B cell (primary cell): ENCODE results near the gene SP100.

ENCODE experiments used
- EZH2 ChIP-seq: IDR thresholded peaks from 2 replicates; pipeline ENCODE4 v1.6.1; 2012; ENCODE audit warnings: borderline replicate concordance, low read depth, mild to moderate bottlenecking, moderate library complexity, low read length; ENCODE audit not compliant: insufficient read depth, poor library complexity, severe bottlenecking
- TF ChIP-seq, protein P1 (sequence below): fragments of 200-600 bp; IDR thresholded peaks from one replicate; pipeline ENCODE4 v1.8.0; 2022; ENCODE audit warnings: antibody characterized with exemption, mild to moderate bottlenecking

GRCh38 chr2:230430957-230431910 is 15.2 kb downstream of the SP100 start:
- TF ChIP-seq, protein P1, sequence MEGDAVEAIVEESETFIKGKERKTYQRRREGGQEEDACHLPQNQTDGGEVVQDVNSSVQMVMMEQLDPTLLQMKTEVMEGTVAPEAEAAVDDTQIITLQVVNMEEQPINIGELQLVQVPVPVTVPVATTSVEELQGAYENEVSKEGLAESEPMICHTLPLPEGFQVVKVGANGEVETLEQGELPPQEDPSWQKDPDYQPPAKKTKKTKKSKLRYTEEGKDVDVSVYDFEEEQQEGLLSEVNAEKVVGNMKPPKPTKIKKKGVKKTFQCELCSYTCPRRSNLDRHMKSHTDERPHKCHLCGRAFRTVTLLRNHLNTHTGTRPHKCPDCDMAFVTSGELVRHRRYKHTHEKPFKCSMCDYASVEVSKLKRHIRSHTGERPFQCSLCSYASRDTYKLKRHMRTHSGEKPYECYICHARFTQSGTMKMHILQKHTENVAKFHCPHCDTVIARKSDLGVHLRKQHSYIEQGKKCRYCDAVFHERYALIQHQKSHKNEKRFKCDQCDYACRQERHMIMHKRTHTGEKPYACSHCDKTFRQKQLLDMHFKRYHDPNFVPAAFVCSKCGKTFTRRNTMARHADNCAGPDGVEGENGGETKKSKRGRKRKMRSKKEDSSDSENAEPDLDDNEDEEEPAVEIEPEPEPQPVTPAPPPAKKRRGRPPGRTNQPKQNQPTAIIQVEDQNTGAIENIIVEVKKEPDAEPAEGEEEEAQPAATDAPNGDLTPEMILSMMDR, result no peak
- TF ChIP-seq EZH2, result no peak
